HG03378 (cell line): ENCODE results near the gene PADI6.

ENCODE experiments used
- ATAC-seq: cut with Tn5 transposase; IDR thresholded peaks from one replicate; pipeline ENCODE4 v1.9.1; 2021; ENCODE audit warnings: mild to moderate bottlenecking, moderate library complexity; ENCODE audit not compliant: unreplicated experiment

The PADI6 gene

DNA sequence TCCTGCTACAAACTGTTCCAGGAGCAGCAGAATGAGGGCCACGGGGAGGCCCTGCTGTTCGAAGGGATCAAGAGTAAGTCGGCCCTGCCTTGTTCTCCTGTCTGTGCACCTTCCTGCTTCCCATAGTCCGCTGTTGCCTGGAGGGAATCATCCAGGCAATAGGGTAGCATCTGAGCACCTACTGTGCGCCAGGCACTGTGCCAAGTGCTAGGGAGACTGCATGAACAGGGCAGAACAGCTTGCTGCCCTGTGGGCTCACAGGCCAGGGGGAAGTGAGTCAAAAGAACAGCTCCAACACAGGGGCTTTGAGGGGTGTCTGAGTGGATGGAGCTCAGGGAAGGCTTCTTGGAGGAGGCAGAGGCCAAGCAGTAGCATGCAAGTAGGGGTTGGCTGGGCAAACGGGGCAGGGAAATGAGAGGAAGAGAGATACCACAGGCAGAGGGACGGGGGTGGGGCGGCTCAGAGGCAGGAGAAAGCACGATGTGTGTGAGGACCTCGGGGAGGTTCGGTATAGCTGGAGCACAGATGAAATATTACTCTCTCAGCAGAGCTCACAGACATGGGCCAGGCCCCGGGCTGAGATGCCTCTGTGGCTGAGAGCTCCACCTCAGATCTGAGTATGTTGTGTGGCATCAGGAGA, 15.5 kb upstream of the PADI6 start:
- no peak for ATAC-seq

DNA sequence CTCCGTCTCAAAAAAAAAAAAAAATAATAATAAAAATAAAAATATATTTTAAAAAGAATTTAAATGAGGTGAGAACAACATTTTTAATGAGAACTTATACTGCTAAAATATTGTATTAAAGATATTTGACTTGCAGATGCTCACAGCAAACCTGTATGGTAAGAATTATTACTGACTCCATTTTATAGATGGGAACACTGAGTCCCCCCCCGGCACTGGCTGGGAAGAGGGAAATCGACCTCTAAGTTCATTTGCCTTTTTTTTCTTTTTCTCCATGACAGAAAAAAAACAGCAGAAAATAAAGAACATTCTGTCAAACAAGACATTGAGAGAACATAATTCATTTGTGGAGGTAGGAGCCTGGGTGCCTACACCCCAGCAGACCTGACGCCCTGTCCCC, 13.4 kb upstream of the PADI6 start:
- no peak for ATAC-seq

DNA sequence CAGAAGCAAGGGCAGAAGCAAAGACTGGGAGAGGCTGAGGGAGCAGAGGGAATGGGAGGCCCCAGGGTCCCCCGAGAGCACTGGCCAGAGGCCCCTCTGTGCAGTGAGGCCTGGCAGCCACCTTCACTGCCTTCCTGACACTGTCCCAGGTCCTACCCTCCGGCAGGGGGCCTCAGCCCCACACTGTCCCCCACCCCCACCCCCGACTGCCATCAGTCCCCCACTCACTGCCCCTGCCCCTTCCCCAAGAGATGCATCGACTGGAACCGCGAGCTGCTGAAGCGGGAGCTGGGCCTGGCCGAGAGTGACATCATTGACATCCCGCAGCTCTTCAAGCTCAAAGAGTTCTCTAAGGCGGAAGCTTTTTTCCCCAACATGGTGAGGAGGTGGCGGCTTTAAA, 13.0 kb upstream of the PADI6 start:
- no peak for ATAC-seq

DNA sequence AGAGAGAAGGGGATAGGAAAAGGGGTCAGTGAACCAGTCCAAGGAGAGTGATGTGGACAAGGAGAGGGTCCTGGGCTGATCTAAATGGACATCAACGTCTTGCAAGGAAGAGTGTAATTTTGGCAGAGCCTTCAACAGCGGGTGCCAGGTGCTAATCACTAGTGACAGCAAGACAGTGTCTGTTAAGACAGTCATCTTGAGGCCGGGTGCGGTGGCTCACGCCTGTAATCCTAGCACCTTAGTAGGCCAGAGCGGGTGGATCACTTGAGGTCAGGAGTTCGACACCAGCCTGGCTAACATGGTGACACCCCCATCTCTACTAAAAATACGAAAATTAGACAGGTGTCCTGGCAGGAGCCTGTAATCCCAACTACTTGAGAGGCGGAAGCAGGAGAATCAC, 12.2 kb upstream of the PADI6 start:
- no peak for ATAC-seq

DNA sequence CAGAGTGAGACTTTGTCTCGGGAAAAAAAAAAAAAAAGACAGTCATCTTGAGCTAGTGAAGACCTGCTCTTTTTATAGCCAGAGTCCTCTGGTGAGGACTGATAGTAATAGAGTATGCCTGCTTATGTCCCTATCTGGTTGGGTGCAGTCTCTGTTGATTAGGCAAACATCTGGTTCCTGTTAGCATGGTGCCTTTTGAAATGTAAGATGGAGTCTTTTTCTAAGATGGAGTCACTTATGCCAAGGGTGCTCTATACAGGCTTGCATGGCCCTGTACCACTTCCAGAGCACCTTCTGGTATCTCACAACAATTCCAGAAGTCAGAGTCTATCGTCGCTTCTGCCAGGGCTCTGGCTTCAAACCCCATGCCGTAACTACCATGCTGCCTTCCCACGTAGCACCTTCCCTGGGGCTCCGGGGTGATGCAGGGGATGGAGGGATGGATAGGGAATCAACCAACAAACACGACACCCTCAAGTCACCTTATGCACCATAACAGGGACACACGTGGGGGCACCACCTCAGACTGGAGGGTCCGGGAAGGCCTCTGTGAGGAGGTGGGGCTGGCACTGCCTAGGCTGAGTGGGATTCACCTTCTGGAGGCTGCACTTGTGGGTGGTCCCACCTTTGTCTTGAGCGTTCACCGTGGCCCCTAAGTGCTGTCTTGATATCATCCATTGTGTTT, 11.6 kb upstream of the PADI6 start:
- ATAC-seq, result no peak

DNA sequence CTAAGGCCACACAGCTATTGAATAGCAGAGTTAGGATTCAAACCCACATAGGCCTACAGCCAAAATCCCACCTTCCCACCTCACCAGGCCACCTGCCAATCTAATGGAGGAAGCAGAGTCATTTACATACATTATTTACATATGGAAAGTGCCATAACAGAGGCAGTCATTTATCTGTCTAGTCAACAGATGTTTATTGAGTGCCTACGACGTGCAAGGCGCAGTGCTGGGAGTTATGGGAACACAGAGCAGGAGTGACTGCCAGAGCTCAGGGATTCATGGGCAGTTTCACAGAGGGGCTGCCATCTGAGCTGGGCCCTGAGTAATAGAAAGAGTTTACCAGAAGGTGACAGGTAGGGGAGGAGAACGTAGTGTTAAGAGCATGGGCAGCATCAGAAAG, 10.3 kb upstream of the PADI6 start:
- ATAC-seq, result no peak

DNA sequence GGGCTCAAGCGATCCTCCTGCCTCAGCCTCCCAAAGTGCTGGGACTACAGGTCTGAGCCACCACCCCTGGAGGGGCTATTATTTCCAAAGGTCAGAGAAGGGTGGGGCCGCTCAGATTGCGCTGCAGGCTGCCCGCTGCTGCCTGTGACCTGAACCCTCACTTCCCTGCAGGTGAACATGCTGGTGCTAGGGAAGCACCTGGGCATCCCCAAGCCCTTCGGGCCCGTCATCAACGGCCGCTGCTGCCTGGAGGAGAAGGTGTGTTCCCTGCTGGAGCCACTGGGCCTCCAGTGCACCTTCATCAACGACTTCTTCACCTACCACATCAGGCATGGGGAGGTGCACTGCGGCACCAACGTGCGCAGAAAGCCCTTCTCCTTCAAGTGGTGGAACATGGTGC, 8.6 kb upstream of the PADI6 start:
- ATAC-seq, result no peak

DNA sequence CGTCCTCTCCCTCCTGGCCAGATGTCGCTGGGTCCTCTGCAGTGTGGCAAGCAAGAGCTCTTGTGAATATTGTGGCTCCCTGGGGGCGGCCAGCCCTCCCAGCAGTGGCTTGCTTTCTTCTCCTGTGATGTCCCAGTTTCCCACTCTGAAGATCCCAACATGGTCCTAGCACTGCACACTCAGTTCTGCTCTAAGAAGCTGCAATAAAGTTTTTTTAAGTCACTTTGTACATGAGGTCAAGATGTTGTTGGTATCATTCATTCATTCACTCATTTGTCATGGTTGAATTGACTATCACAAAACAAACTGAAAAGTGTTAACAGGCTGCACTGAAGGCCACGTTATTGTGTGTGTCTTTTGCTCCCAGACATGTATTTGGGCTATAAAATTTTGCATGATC, 8.2 kb upstream of the PADI6 start:
- ATAC-seq, result no peak

DNA sequence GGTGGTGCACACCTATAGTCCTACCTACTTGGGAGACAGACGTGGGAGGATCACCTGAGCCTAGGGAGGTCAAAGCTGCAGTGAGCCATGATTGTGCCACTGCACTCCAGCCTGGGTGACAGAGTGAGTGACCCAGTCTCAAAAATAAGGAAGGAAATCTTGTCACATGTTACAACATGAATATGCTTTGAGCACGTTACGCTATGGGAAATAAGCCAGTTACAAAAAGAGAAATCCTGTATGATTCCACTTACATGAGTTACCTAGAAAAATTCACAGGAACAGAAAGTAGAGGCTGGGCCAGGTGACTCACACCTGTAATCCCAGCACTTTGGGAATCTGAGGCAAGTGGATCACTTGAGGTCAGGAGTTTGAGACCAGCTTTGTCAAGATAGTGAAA, 6.7 kb upstream of the PADI6 start:
- no peak for ATAC-seq

DNA sequence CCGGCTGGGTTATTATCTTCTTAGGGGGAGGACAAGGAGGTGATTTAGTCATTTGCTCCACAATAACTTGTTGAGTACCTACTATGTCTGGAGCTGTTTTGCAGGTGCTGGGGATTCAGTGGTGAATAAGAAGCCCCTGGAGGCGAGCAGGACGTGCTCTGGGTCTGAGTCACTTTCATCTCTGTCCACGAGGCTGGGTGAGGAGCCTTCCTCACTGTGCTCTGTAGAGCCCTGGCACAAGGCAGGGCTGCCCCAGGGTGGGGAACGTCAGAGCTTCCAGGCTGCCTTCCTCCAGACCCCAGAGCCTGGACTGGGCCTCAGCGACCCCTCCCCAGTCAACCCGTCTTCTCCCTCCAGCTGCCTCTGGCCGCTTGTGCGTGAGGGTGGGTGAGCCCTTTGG, 2.5 kb upstream of the PADI6 start:
- ATAC-seq, result no peak

DNA sequence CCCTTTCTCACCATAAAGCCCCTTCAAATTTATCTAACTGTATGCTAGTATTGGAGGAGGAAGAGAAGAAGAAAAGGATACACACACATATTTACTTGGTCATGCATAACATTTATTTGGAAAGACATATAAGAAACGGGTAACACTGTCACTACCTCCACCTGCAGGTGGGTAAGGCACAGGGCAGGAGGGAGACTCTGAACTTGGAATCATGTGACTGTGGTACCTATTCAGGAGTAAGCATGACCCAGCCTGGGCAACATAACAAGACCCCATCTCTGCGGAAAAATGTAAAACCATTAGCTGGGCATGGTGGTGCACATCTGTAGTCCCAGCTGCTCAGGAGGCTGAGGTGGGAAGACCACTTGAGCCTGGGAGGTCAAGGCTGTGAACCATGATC, 1.4 kb upstream of the PADI6 start:
- ATAC-seq, result no peak

DNA sequence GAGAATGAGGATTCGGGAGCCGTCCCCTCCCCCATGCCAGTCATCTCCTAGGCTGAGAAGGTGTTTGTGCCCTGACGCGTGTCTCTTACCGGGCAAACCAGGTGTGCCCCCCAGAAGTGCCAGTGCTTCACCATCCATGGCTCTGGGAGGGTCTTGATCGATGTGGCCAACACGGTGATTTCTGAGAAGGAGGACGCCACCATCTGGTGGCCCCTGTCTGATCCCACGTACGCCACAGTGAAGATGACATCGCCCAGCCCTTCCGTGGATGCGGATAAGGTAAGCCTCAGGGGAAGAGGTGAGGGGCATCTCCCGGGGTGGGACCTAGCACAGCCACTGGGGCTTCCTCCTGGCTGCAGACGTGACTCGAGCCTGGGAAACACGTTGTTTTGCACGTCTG, 959 bp downstream of the PADI6 start:
- no peak for ATAC-seq

DNA sequence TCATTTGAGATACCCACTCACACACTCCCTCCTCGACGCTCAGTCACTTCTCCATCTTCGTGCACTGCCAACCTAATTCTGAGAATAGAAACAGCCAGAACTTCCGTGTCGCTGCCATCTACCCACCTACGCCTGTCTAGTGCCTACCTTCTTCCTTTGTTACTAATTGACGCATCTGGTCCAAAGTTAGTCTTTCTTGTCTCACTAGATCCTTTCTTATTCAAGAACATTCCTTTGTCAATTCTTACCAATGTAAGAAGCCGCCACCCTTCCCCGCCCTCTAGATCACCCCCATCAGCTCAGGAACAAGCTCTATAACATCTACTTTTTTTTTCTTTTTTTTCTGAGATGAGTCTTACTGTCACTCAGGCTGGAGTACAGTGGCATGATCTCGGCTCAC, 3.7 kb downstream of the PADI6 start:
- no peak for ATAC-seq

DNA sequence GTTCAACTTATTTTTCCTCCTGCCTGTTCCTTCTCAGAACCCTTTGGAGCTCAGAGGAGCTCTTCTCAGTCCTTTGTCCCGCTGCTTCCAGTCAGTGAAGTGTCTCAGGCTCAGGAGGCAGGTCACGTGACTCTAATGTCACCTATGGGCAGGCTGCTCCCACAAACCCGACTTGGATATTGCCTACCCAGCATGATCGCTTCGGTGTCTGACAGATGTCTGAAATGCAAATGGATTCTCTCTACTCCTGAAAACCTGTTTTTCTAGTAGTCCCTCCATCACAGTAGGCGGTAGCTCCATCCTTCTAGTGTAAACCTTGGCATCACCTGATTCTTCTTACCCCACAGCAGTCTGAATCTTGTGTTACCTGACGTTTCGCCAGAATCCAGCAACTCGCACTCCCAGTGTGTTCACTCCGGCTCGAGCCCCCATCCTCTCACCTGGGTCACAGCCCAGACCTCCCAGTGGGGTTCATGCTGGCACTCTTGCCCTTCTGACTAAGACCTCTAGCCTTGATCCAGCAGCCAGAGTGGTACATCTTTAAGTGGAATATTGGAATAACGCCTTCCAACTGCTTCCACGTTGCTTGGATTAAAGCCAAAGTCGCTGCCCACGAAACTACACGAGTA, 5.4 kb downstream of the PADI6 start:
- no peak for ATAC-seq

DNA sequence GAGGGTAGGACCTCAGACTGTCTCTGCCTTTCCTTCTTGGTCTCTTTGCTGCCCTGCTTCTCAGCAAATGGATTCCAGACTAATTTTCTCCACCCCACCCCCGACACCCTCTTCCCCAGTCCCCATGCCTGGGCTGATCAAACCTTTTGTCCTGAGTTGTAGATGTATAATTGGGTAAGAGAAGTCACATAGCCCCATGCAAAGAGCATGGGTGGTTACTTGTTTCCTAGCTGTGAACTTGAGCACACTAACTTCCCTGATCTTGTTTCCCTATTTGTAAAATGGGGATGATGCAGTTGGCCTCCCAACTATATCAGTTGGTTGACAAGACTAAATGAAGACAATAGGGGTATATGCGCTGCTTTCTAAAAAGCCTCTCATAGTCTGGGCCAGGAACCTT, 9.2 kb downstream of the PADI6 start:
- ATAC-seq, result no peak

DNA sequence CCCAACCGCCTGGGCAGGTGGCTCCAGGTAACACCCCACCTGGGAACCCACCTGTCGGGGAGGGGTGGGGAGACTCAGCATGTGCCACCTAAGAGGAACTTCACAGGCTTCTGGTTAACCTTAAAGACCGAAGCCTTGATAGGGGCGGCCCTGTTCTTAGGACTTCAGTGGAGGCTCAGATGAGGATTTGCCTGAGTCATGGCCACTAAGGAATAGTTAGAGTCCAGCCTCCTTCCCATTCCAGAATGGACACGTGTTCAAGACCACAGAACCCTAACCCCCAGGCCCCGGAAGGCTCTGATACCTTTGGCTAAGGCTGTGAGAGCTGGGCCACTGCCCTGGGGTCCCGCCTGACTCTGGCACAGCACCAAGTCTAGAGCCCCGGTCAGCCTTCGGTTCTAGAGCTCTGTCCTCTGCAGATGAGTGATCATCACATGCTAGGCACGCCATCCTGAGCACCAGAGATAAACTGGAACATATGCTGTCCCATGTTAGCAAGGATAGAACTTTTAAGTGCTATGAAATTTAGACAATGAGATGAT, 20.3 kb downstream of the PADI6 start:
- ATAC-seq, result no peak

DNA sequence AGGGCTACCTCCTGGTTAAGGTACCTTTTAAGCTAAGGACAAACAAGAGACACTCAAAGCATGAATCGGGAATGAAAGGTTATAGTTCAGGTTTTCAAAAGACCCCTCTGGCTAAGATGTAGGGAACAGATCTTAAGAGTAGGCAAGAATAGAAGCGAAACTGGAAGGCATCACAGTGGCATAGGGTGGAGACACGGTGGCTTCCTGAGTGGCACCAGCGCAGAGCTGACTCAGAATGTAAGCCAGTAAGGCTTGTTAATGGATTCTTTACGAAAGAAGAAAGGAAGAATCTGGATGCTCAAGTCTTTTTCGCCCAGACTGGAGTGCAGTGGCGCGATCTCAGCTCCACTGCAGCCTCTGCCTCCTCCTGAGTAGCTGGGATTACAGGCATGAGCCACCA, 21.2 kb downstream of the PADI6 start:
- ATAC-seq, result no peak

DNA sequence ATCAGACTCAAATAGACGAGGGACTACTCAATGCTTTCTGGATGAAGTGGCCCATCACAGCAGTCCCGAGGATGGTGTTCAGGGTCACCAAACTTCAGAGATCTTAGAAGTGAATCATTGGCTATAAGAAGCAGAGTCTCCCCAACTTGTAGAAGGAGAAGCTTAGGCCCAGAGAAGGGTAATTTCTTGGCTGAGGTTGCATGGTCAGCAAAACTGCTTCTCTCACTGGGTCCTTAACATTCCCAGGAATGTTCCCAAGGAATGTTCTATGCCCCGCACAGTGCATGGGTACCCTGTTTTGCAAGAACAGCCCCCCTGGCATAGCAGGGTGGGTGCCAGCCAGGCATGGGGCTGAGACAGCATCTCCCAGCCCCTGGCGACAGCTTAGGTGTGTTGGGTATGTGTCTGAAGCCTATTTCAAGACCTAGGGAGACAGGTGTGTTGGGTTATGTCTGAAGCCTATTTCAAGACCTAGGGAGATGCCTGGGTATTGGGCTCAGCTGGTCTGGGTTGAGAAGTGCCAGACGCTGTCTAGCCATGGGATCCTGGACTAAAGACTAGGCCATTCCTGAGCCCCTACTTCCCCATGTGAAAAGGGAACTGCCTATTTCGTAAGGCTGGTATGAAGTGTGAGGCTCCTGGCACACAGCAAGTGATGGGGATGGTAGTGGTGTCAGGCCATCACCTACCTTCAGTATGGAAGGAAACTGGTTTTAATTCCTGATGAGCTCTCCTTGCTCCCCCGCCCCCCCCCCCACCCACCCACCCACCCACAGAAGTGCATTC, 26.1 kb downstream of the PADI6 start:
- no peak for ATAC-seq

DNA sequence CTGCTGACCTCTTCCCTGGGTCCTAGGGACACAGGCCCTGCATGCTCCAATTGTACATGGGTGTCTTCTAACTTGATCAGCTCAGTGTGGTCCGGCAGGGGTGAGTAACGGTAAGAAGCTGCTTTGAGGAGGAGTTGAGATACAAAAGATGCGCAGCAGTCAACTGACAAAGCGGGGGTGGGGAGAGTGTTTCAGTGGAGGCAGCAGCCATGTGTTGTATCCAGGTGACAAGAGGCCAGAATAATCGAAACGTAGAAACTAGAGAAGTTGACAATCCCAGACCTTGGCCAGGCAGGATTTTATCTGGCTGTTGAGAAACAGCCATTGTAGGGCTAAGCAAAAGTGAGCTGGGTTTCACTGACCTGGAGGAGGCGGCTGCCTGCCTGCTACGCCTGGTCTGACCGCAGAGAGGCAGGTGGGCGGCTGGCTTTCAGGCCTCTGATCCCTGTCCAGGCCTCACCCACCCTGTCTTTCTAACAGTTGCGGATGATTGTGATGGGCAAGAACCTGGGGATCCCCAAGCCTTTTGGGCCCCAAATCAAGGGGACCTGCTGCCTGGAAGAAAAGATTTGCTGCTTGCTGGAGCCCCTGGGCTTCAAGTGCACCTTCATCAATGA, 28.8 kb downstream of the PADI6 start:
- no peak for ATAC-seq

DNA sequence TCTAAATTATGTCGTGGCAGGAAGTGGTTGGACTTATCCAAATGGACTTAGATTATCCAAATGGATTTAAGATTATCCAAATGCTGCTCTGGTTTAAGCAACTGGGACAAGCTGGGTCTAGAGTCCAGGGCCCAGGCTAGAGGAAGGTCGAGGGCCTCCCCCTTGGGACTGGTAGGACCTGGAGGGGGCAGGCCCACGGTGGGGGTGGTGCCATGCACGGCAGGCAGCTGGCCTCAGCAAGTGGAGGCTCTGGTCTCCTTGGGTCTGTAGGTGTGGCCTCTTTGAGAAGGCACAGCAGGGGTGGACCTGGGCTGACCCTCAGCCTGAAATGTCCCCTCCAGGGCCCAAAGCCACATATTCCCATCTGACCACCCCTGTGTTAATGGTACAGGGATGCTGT, 29.8 kb downstream of the PADI6 start:
- ATAC-seq, result no peak

DNA sequence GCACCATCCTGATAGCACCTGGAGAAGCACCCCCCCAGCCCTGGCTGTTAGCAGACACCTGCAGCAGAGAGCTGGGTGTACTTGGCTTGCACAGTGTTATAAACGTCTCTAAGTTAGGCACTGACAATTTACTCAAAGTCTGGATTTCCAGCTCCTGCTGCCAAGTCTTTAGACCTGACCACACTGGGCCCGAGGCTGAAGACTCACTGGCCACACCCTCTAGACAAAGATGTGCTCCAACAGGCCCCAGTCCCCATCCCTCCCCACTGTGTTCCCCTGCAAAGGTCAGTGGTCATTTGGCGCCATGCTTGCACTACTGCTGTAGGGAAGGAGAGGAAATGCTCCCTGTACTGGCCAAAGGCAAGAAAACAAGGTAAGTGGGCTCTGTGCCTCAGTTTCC, 31.1 kb downstream of the PADI6 start:
- ATAC-seq, result no peak
